AG08395 (cell line): ENCODE data around the gene B4GAT1.
"Not testable (repeated sequence)": the region's sequence is repeated elsewhere in the genome, so short reads cannot be mapped to it uniquely, and the experiment has no call there.

Experiments used
- DNase-seq: peaks from one replicate; pipeline ENCODE4 v3.0.0; 2012; ENCODE audit warnings: mixed read lengths, low spot score

The B4GAT1 gene

GRCh38 chr11:66363187-66363601, 15.8 kb upstream of the B4GAT1 start:
- no peak for DNase-seq

GRCh38 chr11:66362481-66363147, 15.2 kb upstream of the B4GAT1 start:
- no peak for DNase-seq

- no peak for DNase-seq
These were observed 14.1 kb upstream of the B4GAT1 start for GRCh38 chr11:66361502-66361941.

- DNase-seq, result no peak
These were observed 13.1 kb upstream of the B4GAT1 start for GRCh38 chr11:66360406-66361073.

GRCh38 chr11:66359662-66360087, 12.2 kb upstream of the B4GAT1 start:
- no peak for DNase-seq

- not testable (repeated sequence) for DNase-seq
These were observed 3.3 kb upstream of the B4GAT1 start for GRCh38 chr11:66350560-66351235.

- DNase-seq, result no peak
These were observed 1.6 kb upstream of the B4GAT1 start for GRCh38 chr11:66349084-66349386.

GRCh38 chr11:66346476-66347424, 679 bp downstream of the B4GAT1 start:
- no peak for DNase-seq

GRCh38 chr11:66345316-66345649, 2.1 kb downstream of the B4GAT1 start:
- DNase-seq, result no peak

- DNase-seq, result peak; percentile 96
These were observed 2.7 kb downstream of the B4GAT1 start, which contains the start of gene BRMS1 for GRCh38 chr11:66344550-66345315. TSS of gene BRMS1 (minus strand) at chr11:66345104. CDS start at chr11:66342234, 2,870 bp downstream.

GRCh38 chr11:66343176-66343575, 4.3 kb downstream of the B4GAT1 start:
- DNase-seq, result no peak

- no peak for DNase-seq
These were observed 5.8 kb downstream of the B4GAT1 start for GRCh38 chr11:66341502-66342126.

GRCh38 chr11:66340596-66341501, 6.6 kb downstream of the B4GAT1 start:
- no peak for DNase-seq

GRCh38 chr11:66339686-66340483, 7.5 kb downstream of the B4GAT1 start:
- DNase-seq, result no peak

GRCh38 chr11:66339162-66339675, 8.2 kb downstream of the B4GAT1 start:
- DNase-seq, result no peak

GRCh38 chr11:66338276-66339161, 8.9 kb downstream of the B4GAT1 start:
- DNase-seq, result no peak

- no peak for DNase-seq
These were observed 10.1 kb downstream of the B4GAT1 start for GRCh38 chr11:66337103-66337899.
